Bone marrow (tissue), 2 donors: ENCODE data around the gene TES.
"Not testable (repeated sequence)": the region's sequence is repeated elsewhere in the genome, so short reads cannot be mapped to it uniquely, and the experiment has no call there.

ENCODE experiments used
- DNase-seq, 2 donors: peaks; one replicate each; lab custom pipeline; 2025; lab: John Stamatoyannopoulos, UW

The TES gene

GRCh38 chr7:116285252-116285651 lies 74.9 kb downstream of the TES start:
- DNase-seq, result no peak

DNA sequence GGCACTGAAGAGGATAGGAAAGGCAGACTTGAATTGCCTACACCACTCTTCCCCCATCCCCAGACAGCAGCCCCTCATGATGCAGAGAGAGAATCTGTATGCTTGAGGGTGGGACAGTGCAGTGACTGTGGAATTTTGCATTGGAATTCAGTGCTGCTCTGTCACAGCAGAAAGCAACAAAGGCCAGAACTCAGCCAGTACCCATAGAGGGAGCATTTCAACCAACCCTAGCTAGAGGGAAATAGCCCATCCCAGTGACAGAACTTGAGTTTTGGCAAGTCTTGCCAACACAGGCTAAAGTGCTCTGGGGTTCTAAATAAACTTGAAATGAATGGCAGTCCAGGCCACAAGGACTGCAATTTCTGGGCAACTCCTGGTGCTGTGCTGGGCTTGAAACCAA lies 80.4 kb downstream of the TES start:
- no peak for DNase-seq

DNA sequence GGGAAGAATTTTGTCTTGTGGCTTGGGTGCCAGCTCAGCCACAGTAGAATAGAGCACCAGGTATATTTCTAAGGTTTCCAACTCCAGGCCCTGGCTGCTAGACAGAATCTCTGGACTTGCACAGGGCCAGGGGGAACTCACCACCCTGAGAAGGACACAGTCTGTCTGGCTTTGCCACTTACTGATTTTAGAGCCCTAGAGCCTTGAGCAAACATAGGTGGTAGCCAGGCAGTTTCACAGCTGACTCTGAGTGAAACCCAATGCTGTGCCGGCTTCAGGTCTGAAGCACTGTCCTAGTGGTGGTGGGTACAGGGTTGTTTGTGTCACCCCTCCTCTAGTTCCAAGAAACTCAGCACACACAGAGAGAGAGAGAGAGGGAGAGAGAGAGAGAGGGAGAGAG lies 81.6 kb downstream of the TES start:
- DNase-seq, result no peak

GRCh38 chr7:116292381-116292780 lies 82.0 kb downstream of the TES start:
- DNase-seq, result no peak

- no peak for DNase-seq
Measured at GRCh38 chr7:116293139-116293538, 82.8 kb downstream of the TES start.

GRCh38 chr7:116293633-116294032 lies 83.3 kb downstream of the TES start:
- no peak for DNase-seq

GRCh38 chr7:116295903-116296302 lies 85.6 kb downstream of the TES start:
- not testable (repeated sequence) for DNase-seq

DNA sequence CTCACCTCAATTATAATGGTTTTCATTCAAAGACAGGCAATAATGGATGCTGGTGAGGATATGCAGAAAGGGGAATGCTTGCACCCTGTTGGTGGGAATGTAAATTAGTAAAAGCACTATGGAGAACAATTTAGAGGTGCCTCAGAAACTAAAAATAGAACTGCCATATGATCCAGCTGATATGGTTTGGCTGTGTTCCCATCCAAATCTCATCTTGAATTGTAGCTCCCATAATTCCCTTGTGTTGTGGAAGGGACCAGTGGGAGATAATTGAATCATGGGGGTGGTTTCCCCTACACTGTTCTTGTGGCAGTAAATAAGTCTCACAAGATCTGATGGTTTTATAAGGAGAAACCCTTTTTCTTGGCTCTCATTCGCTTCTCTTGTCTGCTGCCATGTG lies 87.7 kb downstream of the TES start:
- DNase-seq, result no peak

DNA sequence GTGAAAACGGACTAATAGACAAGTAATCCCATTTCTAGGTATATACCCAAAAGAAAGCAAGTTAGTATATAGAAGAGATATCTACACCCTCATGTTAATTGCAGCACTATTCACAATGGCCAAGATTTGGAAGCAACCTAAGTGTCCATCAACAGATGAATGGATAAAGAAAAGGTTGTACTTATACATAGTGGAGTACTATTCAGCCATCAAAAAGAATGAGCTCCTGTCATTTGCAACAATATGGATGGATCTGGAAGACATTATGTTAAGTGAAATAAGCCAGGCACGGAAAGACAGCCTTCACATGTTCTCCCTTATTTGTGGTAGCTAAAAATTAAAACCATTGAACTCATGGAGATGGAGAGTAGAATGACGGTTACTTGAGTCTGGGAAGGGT lies 88.2 kb downstream of the TES start:
- DNase-seq, result no peak

DNA sequence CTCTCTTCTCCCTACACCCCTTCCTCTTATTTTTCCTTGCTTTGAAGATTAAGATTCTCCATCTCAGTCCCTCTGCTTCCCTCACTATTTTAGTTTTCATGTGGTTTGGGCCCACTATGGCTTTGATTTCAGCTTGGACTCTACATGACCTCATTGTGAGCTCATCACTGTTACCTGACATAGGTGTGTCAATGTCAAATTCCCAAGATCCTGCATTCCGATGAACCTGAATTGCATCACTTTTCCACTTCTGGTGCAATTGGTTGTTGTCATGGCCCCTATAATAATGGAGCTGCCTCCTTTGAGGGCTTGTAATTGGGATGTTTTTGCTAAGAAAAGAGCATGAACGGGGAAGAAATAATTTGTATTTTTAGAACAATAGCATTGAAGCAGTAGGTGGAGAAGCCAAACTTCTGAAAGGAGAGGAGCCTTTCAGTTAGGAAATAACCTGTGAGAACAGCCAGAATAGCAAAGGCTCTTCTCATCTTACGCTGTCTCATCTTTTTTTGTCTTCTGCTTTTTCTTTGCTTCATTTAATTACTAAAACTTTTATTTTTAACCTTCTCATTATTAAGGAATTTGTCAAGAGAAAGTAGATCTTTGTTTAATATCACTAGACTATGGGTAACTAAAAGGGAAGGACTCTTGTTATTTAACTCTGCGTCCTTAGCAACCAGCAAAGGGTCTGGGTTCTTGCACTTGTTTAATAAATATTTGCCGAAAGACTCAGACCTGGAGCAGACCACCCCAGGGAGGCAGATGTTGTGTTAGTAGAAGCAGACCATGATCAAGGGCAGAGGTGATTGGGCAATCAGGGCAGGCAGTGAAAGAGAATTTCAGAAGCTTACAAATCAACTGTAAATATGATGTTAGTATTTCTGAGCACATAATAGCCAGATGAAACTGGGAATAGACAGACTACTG lies 95.4 kb downstream of the TES start:
- no peak for DNase-seq

GRCh38 chr7:116306409-116307048 lies 96.2 kb downstream of the TES start:
- DNase-seq, result no peak

DNA sequence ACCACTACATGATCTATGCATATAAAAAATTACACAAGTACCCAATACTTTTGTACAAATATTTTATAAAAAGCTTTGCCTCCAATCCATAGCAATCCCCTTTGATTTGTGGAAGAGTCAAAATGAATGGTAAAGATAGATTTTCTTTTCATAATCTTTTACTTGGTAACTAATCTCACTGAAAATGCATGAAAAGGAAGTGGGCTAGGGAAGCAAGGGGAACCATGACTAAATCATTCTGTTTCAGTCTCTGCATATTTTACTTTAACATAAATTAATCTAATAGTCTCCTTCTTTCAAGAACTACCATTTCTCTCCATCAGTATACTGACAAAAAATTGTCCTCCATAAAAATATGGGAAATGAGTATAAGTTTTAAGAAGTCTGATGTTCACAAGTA lies 96.9 kb downstream of the TES start:
- DNase-seq, result no peak
